ENCODE measurements around the gene ADGRD2.

DNA sequence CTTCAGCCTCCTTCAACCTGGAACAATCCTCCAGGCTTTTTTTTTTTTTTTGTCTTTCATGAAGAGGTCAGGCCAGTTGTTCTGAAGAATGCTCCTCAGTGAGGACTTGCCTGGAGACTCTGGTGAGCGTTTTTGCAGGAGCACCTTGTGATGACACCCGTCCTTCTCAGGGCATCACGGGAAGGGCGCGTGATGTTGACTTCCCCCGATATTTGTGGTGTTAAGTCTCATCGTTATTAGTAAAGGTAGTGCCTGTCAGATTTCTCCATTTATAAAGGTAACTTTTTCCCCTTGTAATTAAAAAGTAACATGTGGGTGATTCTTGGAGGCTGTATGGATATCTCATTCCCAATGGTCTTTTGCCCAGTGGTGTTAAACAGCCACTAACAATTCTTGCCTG lies 23.9 kb upstream of the ADGRD2 start:
- TF ChIP-seq, protein P1, sequence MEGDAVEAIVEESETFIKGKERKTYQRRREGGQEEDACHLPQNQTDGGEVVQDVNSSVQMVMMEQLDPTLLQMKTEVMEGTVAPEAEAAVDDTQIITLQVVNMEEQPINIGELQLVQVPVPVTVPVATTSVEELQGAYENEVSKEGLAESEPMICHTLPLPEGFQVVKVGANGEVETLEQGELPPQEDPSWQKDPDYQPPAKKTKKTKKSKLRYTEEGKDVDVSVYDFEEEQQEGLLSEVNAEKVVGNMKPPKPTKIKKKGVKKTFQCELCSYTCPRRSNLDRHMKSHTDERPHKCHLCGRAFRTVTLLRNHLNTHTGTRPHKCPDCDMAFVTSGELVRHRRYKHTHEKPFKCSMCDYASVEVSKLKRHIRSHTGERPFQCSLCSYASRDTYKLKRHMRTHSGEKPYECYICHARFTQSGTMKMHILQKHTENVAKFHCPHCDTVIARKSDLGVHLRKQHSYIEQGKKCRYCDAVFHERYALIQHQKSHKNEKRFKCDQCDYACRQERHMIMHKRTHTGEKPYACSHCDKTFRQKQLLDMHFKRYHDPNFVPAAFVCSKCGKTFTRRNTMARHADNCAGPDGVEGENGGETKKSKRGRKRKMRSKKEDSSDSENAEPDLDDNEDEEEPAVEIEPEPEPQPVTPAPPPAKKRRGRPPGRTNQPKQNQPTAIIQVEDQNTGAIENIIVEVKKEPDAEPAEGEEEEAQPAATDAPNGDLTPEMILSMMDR (IDR thresholded peaks at IDR 0.05; ENCODE audit: low read depth, low read length): no peak
- TF ChIP-seq EZH2phosphoT487 (IDR thresholded peaks at IDR 0.05; ENCODE audit: low read depth): no peak

All from OCI-LY3 (cell line).